Testis (tissue), 2 donors: ENCODE data around the gene KIF3B.

Experiments used
- CTCF ChIP-seq, 3 experiments: fragments of 450-650 bp in 2 of 3; fragments of 200-600 bp in 1 of 3; sonication (generic) in 1 of 3; IDR thresholded peaks; one replicate each; pipeline ENCODE4 v1.5.1; 2016 to 2019; ENCODE audit warnings: antibody characterized with exemption in 3 of 3, mild to moderate bottlenecking in 2 of 3, moderate library complexity in 1 of 3
- POLR2A ChIP-seq: fragments of 450-650 bp; IDR thresholded peaks from one replicate; pipeline ENCODE4 v1.6.1; 2017; ENCODE audit warnings: antibody characterized with exemption, mild to moderate bottlenecking, moderate library complexity

- TF ChIP-seq CTCF (IDR thresholded peaks at IDR 0.05) (no peak), POLR2A (no peak)
Measured at GRCh38 chr20:32236048-32236533, 41.4 kb upstream of the KIF3B start.
